HepG2 (cell line): Measurements from ENCODE around the gene GNG12. TPM values are rescaled to one million over a fixed set of nuclear protein-coding genes. Genes with fewer than 3 reads are reported as not detected.

ENCODE experiments used
- ATAC-seq: fragments of 200-7000 bp; cut with Tn5 transposase; 3 replicates; pipeline ENCODE4 v1.9.1; 2020; ENCODE audit warnings: mild to moderate bottlenecking, moderate library complexity
- BruUV-seq: library from RNA; stranded (reverse); fragments of 400-500 nt; replicated peaks from 2 replicates; lab custom pipeline; 2021; lab: Mats Ljungman, UMichigan
- CTCF ChIA-PET: fragments of 300-600 bp; formaldehyde crosslinking; extraction: SDS; loops from one replicate; lab custom pipeline; 2021; ENCODE audit warnings: low total read pairs, inconsistent platforms, low intra/inter-chr PET ratio; lab: Yijun Ruan, JAX
- POLR2A ChIA-PET: fragments of 350-600 bp; sonication (Branson Sonifier 250); formaldehyde crosslinking; loops from one replicate; lab custom pipeline; 2020; ENCODE audit warnings: antibody characterized with exemption, inconsistent platforms; lab: Yijun Ruan, JAX
- DNase-seq: peaks from one replicate; pipeline ENCODE4 v3.0.0-alpha.2; 2015; ENCODE audit warnings: low spot score
- FAIRE-seq: peaks from 3 replicates; lab custom pipeline; 2011; peaks lifted over from hg19 to GRCh38; lab: Jason Lieb, UNC
- H2AFZ ChIP-seq: one replicate; pipeline ENCODE4 v1.6.1; 2011; ENCODE audit warnings: low read length, inconsistent platforms
- H3K27ac ChIP-seq: fragments of 300-600 bp; 3 replicates; pipeline ENCODE4 v1.8.0; 2011; ENCODE audit warnings: mixed run types, mild to moderate bottlenecking, mixed read lengths, low read length, inconsistent platforms; ENCODE audit not compliant: insufficient read depth; ENCODE audit errors: extremely low read length
- H3K27me3 ChIP-seq, 2 experiments: fragments of 200-600 bp in 1 of 2; 2 replicates in 1 of 2; 3 replicates in 1 of 2; pipeline versions ENCODE4 v1.6.0 to v1.8.0; 2011; ENCODE audit warnings: low read length in 2 of 2, mild to moderate bottlenecking in 2 of 2, moderate library complexity in 2 of 2, inconsistent platforms in 1 of 2; ENCODE audit not compliant: insufficient read depth in 2 of 2, control insufficient read depth in 1 of 2
- H3K36me3 ChIP-seq, 2 experiments: fragments of 200-600 bp in 1 of 2; replicated peaks in 1 of 2; 2 replicates in 1 of 2; 3 replicates in 1 of 2; pipeline versions ENCODE4 v1.5.1 to v1.8.0; 2011; ENCODE audit warnings: low read length in 2 of 2, inconsistent platforms in 1 of 2; ENCODE audit not compliant: insufficient read depth in 2 of 2, control insufficient read depth in 1 of 2
- H3K4me1 ChIP-seq: 2 replicates; pipeline ENCODE4 v1.5.1; 2012; ENCODE audit warnings: low read length, inconsistent platforms; ENCODE audit not compliant: insufficient read depth
- H3K4me2 ChIP-seq: 2 replicates; pipeline ENCODE4 v1.6.0; 2011; ENCODE audit warnings: low read depth, low read length, inconsistent platforms
- H3K4me3 ChIP-seq, 3 experiments: fragments of 200-600 bp in 1 of 3; sonication (generic), shearing (Covaris generic) in 1 of 3; replicated peaks in 1 of 3; 2 replicates each; pipeline ENCODE4 v1.5.1; 2011 to 2016; ENCODE audit warnings: low read length in 3 of 3, inconsistent platforms in 2 of 3, low read depth in 2 of 3, mild to moderate bottlenecking in 2 of 3, control low read depth in 1 of 3, mixed read lengths in 1 of 3; ENCODE audit not compliant: insufficient read depth in 1 of 3
- H3K79me2 ChIP-seq: one replicate; pipeline ENCODE4 v1.6.1; 2011; ENCODE audit warnings: low read length, inconsistent platforms; ENCODE audit not compliant: insufficient read depth
- H3K9ac ChIP-seq: 2 replicates; pipeline ENCODE4 v1.6.0; 2011; ENCODE audit warnings: mild to moderate bottlenecking, low read depth, low read length, inconsistent platforms; ENCODE audit not compliant: insufficient read depth
- H3K9me3 ChIP-seq: 2 replicates; pipeline ENCODE4 v1.5.1; 2012; ENCODE audit warnings: mild to moderate bottlenecking, low read length
- H4K20me1 ChIP-seq: 2 replicates; pipeline ENCODE4 v1.6.0; 2011; ENCODE audit warnings: inconsistent platforms, mild to moderate bottlenecking, low read length, moderate library complexity; ENCODE audit not compliant: insufficient read depth
- AKAP8 ChIP-seq: sonication (generic); formaldehyde crosslinking; IDR thresholded peaks from 2 replicates; pipeline ENCODE4 v1.5.1; 2020; ENCODE audit warnings: mild to moderate bottlenecking, missing genetic modification reagents
- CAMTA2 ChIP-seq: sonication (generic); formaldehyde crosslinking; IDR thresholded peaks from 2 replicates; pipeline ENCODE4 v1.4.0; 2020; ENCODE audit warnings: mild to moderate bottlenecking, missing genetic modification reagents, borderline replicate concordance
- GABPA ChIP-seq, 2 experiments: IDR thresholded peaks; 2 replicates each; pipeline ENCODE4 v1.6.1; 2011 to 2016; ENCODE audit warnings: low read depth in 2 of 2, low read length in 1 of 2, missing biosample characterization in 1 of 2, missing genetic modification characterization in 1 of 2
- TRIM24 ChIP-seq: sonication (generic); formaldehyde crosslinking; IDR thresholded peaks from 2 replicates; pipeline ENCODE4 v1.8.0; 2022; ENCODE audit warnings: mild to moderate bottlenecking, missing genetic modification reagents
- ZMYM4 ChIP-seq: sonication (generic); formaldehyde crosslinking; IDR thresholded peaks from 2 replicates; pipeline ENCODE4 v1.8.1; 2023; ENCODE audit warnings: mild to moderate bottlenecking, missing genetic modification reagents
- ZNF138 ChIP-seq: sonication (generic); formaldehyde crosslinking; IDR thresholded peaks from 2 replicates; pipeline ENCODE4 v1.5.0; 2020; ENCODE audit warnings: mild to moderate bottlenecking, low read depth, missing genetic modification reagents
- WGBS: methylation state at CpG from one replicate; pipeline ENCODE4 v1.1.6; 2017; ENCODE audit warnings: low lambda C conversion rate; 5-methylcytosine and 5-hydroxymethylcytosine counted together
- in situ Hi-C: cut with HindIII; loops from 2 replicates; pipeline ENCODE4 v1.10.0; 2017; ENCODE audit warnings: low pct_unique_long_range_greater_than_20kb; ENCODE audit not compliant: extremely low pct_ligation_motif_present
- intact Hi-C: fragments of 100-400 bp; cut with micrococcal nuclease; formaldehyde crosslinking; loops from one replicate; pipeline ENCODE4 v1.10.0; 2022; ENCODE audit not compliant: unreplicated experiment
- polyA plus RNA-seq, 8 experiments: library from polyadenylated mRNA; depleted of rRNA in 3 of 8; stranded (reverse) in 7 of 8; unstranded in 1 of 8; fragments of >200 nt; fragmentation: Illumina TruSeq in 4 of 8; extraction: Trizol in 4 of 8; gene quantifications; 2 replicates each; pipeline versions ENCODE4 v1.2.1 to v1.2.3, GENCODE V29; 2011 to 2016; ENCODE audit warnings: low read depth in 4 of 8, missing spikeins in 1 of 8, mixed read lengths in 1 of 8; ENCODE audit not compliant: insufficient read depth in 1 of 8
- total RNA-seq, 5 experiments: library from RNA; depleted of rRNA; stranded (reverse); fragments of >200 nt; fragmentation: Illumina TruSeq; extraction: Trizol; gene quantifications; 2 replicates each; pipeline ENCODE4 v1.2.3, GENCODE V29; 2016; ENCODE audit warnings: low read depth in 1 of 5
- TF ChIP-seq, protein P1 (sequence below): sonication (generic); formaldehyde crosslinking; IDR thresholded peaks from 2 replicates; pipeline ENCODE4 v1.8.0; 2022; ENCODE audit warnings: missing genetic modification reagents, mild to moderate bottlenecking, inconsistent platforms, borderline replicate concordance
- TF ChIP-seq, protein P2 (sequence below): sonication (generic); formaldehyde crosslinking; IDR thresholded peaks from 2 replicates; pipeline ENCODE4 v1.5.1; 2020; ENCODE audit warnings: mild to moderate bottlenecking, missing genetic modification reagents, moderate library complexity
- TF ChIP-seq, protein P3 (sequence below): sonication (generic); formaldehyde crosslinking; IDR thresholded peaks from 2 replicates; pipeline ENCODE4 v1.5.0; 2020; ENCODE audit warnings: missing genetic modification reagents
- TF ChIP-seq, protein P4 (sequence below): sonication (generic); formaldehyde crosslinking; IDR thresholded peaks from 2 replicates; pipeline ENCODE4 v1.5.0; 2020; ENCODE audit warnings: missing genetic modification reagents, mild to moderate bottlenecking, borderline replicate concordance

The GNG12 gene
- total and polyA plus RNA-seq, 2 of the 13 experiments (the other 11 are each of a cell fraction or from before 2014, with no cell fraction given), result 0.11 TPM

DNA sequence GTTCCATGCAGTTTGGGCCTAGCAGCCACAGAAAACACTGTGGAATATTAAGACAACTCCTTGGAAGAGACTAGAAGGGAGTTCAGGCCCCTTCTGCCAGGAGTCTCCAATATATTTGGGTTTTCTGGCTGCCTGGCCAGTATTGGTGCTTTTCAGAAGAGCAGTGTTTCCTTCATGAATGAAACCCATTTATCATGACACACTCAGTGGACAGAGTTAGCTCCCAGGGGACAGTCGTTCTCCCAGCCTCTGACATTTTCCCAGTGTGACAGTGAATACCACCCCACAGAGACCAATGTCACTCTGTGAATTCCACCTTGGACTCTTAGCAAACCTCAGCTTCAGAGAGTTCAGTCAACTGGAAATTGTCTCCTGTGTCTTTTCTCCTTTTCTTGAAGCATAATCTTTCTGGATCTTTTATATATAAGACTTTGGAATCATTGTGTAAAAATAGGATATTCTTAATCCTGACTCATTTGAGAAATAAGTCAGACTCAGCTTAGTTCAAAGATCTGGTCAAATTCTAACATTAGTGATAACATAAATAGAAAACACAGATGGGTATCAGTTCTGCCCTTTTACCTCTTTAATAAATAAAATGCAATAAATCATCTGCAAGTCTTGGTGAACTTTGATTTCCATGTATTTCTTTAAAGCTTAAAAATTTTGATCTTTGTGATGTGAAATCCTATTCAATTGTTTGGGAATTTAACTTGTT, 40.4 kb downstream of the GNG12 start (continued):
- TF ChIP-seq, protein P1, sequence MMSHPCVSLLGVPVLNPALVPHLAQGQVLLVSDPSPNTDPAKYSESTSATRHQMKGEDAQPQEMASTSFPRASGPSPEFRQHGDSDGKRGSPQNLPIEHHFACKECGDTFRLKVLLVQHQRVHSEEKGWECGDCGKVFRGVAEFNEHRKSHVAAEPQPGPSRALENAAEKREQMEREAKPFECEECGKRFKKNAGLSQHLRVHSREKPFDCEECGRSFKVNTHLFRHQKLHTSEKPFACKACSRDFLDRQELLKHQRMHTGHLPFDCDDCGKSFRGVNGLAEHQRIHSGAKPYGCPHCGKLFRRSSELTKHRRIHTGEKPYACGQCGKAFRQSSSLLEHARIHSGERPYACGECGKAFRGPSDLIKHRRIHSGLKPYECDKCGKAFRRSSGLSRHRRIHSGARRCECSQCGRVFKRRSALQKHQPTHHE (CRISPR knock-in tag), result no peak

DNA sequence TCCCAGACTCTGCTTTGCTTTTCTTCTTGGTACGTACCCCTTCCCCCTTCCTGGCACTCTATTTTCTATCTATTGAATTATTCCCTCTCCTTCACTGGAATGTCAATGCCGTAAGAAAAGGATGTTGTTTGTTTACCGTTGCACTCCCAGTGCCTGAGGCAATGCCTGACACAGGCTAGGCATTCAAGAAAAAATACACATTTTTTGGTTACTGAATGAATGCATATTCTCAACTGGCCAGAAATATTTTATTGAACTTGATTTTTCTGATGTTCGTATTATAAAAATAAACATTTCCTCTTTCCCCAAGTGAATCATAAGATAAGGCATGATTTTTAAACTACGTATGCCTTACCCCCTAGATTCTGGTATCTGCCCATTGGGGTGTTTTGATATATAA, 41.2 kb downstream of the GNG12 start:
- no peaks in the 10 kb centered on the region for H3K4me1 ChIP-seq
- no peaks in the 10 kb centered on the region for H4K20me1 ChIP-seq
- in situ Hi-C loops (no loop called here), intact Hi-C loops (no loop called here)
- H3K4me3 ChIP-seq, result no peak overlapping the region
- DNase-seq (no peak), ATAC-seq (no peak), FAIRE-seq (no peak)
- no peak for TF ChIP-seq ZNF138 (CRISPR knock-in tag)
- TF ChIP-seq TRIM24 (CRISPR knock-in tag), result no peak
- no peaks in the 10 kb centered on the region for H3K36me3 ChIP-seq
- H3K4me2 ChIP-seq, result no peak overlapping the region
- H3K9ac ChIP-seq, result no peak overlapping the region
- no peaks in the 10 kb centered on the region for H3K79me2 ChIP-seq
- ChIA-PET POLR2A (no interaction called here), CTCF (no interaction called here)
- H3K27ac ChIP-seq, result no peak overlapping the region
- 24% methylated on average over 5 of the region's 5 CpGs for WGBS
- no TSS peak for BruUV-seq
- H3K27me3 ChIP-seq, result peaks cover 0 to 3% of the 10 kb centered on the region in 2 experiments; a peak in 1 of 5 replicates
- no peak overlapping the region for H2AFZ ChIP-seq
- no peaks in the 10 kb centered on the region for H3K9me3 ChIP-seq

DNA sequence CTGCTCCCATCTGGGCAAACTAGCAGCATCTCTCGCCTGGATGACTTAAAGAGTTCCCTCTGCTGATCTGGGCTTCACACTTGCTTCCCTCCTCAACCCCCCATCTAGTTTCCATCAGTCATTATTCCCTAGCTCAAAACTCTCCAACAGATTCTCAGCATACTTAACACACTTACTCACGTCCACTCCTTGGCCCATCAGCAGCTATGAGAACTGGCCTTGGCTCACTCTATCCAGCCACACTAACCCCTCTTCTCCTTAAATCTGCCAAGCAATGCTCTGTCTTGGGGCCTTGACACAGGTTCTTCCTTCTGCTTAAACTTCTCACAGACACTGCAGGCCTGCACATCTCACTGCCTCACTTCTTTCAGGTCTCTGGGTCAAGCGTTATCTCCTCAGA, 41.6 kb downstream of the GNG12 start:
- H3K9me3 ChIP-seq, result no peaks in the 10 kb centered on the region
- H3K27me3 ChIP-seq, result peaks cover 0 to 3% of the 10 kb centered on the region in 2 experiments; a peak in 1 of 5 replicates
- H2AFZ ChIP-seq, result no peak overlapping the region
- ChIA-PET CTCF (no interaction called here), POLR2A (no interaction called here)
- no peaks in the 10 kb centered on the region for H4K20me1 ChIP-seq
- no TSS peak for BruUV-seq
- FAIRE-seq (no peak), DNase-seq (no peak), ATAC-seq (no peak)
- 36% methylated on average over 3 of the region's 3 CpGs for WGBS
- H3K4me1 ChIP-seq, result no peaks in the 10 kb centered on the region
- no peak overlapping the region for H3K4me2 ChIP-seq
- no peak overlapping the region for H3K27ac ChIP-seq
- no peak overlapping the region for H3K4me3 ChIP-seq
- H3K79me2 ChIP-seq, result no peaks in the 10 kb centered on the region
- H3K9ac ChIP-seq, result no peak overlapping the region
- in situ Hi-C loops (no loop called here), intact Hi-C loops (no loop called here)
- H3K36me3 ChIP-seq, result no peaks in the 10 kb centered on the region
- TF ChIP-seq CAMTA2 (CRISPR knock-in tag) (no peak), ZMYM4 (CRISPR knock-in tag) (no peak), AKAP8 (CRISPR knock-in tag) (no peak), GABPA (IDR thresholded peaks at IDR 0.05; ENCODE audit: low read depth, low read length) (no peak), GABPA (CRISPR knock-in tag; IDR thresholded peaks at IDR 0.05; ENCODE audit: low read depth) (no peak)
- TF ChIP-seq, protein P2, sequence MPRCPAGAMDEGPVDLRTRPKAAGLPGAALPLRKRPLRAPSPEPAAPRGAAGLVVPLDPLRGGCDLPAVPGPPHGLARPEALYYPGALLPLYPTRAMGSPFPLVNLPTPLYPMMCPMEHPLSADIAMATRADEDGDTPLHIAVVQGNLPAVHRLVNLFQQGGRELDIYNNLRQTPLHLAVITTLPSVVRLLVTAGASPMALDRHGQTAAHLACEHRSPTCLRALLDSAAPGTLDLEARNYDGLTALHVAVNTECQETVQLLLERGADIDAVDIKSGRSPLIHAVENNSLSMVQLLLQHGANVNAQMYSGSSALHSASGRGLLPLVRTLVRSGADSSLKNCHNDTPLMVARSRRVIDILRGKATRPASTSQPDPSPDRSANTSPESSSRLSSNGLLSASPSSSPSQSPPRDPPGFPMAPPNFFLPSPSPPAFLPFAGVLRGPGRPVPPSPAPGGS, result no peak
- TF ChIP-seq, protein P3, sequence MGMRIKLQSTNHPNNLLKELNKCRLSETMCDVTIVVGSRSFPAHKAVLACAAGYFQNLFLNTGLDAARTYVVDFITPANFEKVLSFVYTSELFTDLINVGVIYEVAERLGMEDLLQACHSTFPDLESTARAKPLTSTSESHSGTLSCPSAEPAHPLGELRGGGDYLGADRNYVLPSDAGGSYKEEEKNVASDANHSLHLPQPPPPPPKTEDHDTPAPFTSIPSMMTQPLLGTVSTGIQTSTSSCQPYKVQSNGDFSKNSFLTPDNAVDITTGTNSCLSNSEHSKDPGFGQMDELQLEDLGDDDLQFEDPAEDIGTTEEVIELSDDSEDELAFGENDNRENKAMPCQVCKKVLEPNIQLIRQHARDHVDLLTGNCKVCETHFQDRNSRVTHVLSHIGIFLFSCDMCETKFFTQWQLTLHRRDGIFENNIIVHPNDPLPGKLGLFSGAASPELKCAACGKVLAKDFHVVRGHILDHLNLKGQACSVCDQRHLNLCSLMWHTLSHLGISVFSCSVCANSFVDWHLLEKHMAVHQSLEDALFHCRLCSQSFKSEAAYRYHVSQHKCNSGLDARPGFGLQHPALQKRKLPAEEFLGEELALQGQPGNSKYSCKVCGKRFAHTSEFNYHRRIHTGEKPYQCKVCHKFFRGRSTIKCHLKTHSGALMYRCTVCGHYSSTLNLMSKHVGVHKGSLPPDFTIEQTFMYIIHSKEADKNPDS (CRISPR knock-in tag), result no peak
- TF ChIP-seq, protein P4, sequence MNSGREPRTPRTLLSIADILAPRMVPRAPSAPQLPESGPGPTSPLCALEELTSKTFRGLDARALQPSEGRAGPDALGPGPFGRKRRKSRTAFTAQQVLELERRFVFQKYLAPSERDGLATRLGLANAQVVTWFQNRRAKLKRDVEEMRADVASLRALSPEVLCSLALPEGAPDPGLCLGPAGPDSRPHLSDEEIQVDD, result no peak
